ENCODE data around the gene ATF1.
A peak's percentile ranks its signal among the peaks of the same experiment; 100 is the strongest.
"Not testable (repeated sequence)": the region's sequence is repeated elsewhere in the genome, so short reads cannot be mapped to it uniquely, and the experiment has no call there.

ATF1 gene

DNA sequence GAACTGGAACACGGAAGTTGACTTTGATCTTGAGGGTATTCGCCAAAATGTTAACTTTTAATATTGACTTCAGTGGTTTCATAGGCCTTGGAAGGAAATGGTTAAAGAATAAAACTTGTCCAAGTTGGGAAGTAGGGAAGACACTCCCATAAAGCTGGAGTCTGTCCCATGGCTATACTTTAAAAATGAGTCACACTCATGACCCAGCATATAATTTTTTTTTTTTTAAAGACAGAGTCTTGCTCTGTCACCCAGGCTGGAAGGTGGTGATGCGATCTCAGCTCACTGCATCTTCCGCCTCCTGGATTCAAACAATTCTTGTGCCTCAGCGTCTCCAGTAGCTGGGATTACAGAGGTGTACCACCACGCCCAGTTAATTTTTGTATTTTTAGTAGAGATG, 98.4 kb downstream of the ATF1 start:
- DNase-seq (ENCODE audit: low read depth), result peak; percentile 66

DNA sequence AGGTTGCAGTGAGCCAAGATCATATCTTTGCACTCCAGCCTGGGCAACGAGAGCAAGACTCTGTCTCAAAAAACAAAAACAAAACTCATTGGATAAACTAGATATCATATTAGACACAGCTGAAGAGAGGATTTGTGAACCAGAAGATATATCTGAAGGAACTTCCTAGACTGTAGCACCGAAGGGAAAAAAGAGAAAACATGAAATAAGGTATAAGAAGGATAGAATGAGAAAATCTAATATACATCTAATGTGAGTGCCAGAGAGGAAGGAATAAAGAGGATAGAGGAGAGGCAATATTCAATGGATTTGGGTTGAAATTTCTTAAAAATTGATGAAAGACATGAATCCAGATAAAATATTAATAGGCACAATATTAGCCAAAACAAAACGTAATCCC, 101.4 kb downstream of the ATF1 start:
- no peak for DNase-seq (ENCODE audit: low read depth)

GRCh38 chr12:50868881-50869280, 105.0 kb downstream of the ATF1 start:
- not testable (repeated sequence) for DNase-seq (ENCODE audit: low read depth)

Data from stromal cell of bone marrow (primary cell).